ENCODE measurements around the gene ASTL. TPM values are rescaled to one million over a fixed set of nuclear protein-coding genes. Genes with fewer than 3 reads are reported as not detected.

The ASTL gene
- total RNA-seq, 1 experiment from 2014 or later = 0.18 TPM

GRCh38 chr2:96153291-96153713 lies 15.0 kb upstream of the ASTL start:
- no peaks in the 10 kb centered on the region for H3K36me3 ChIP-seq (ENCODE audit: control insufficient read depth, insufficient read depth, low read length)
- H3K27ac ChIP-seq (ENCODE audit: low read length) = no peak overlapping the region
- peaks cover 1% of the 10 kb centered on the region for H3K4me1 ChIP-seq (ENCODE audit: control insufficient read depth, insufficient read depth, low read length)
- ChIA-PET POLR2A (no interaction called here), CTCF (no interaction called here)
- DNase-seq (ENCODE audit: low read depth, low spot score) (no peak), ATAC-seq (no peak)
- TF ChIP-seq CTCF (IDR thresholded peaks at IDR 0.05) = no peak
- TF ChIP-seq REST (IDR thresholded peaks at IDR 0.05; ENCODE audit: insufficient read depth in 1 of 2, low read depth in 2 of 2, low read length in 1 of 2) = no peak
- TF ChIP-seq POLR2AphosphoS5 (IDR thresholded peaks at IDR 0.05; ENCODE audit: low read depth, low read length) = no peak
- TF ChIP-seq SIN3A (IDR thresholded peaks at IDR 0.05; ENCODE audit: borderline replicate concordance, insufficient read depth, low read depth, low read length) = no peak
- no peak for TF ChIP-seq TCF7L2 (IDR thresholded peaks at IDR 0.05; ENCODE audit: low read depth, low read length)
- in situ Hi-C loops (cut with HindIII; ENCODE audit: low pct_unique_long_range_greater_than_20kb, low sequenced_read_pairs) = loop anchor here (25.0 kb wide), 1 partner anchor 109 kb away; the partner anchor contains the start of genes CIAO1 and TMEM127
- BruUV-seq (replicated peaks) = no TSS peak
- no peaks in the 10 kb centered on the region for H3K9me3 ChIP-seq (ENCODE audit: control insufficient read depth, insufficient read depth, low read depth, low read length)
- no peaks in the 10 kb centered on the region for H3K27me3 ChIP-seq (ENCODE audit: control insufficient read depth, insufficient read depth, low read length)
- intact Hi-C loops (cut with micrococcal nuclease; ENCODE audit: unreplicated experiment) = no loop called here
- no peak overlapping the region for H3K4me3 ChIP-seq (ENCODE audit: low read depth in 2 of 2, low read length in 2 of 2)

- no TSS peak for BruUV-seq (replicated peaks)
- in situ Hi-C loops (cut with HindIII; ENCODE audit: low pct_unique_long_range_greater_than_20kb, low sequenced_read_pairs) (loop anchor here (25.0 kb wide), 1 partner anchor 110 kb away; the partner anchor contains the start of genes CIAO1 and TMEM127), intact Hi-C loops (cut with micrococcal nuclease; ENCODE audit: unreplicated experiment) (no loop called here)
- DNase-seq (ENCODE audit: low read depth, low spot score) (no peak), ATAC-seq (no peak)
- ChIA-PET CTCF (no interaction called here), POLR2A (no interaction called here)
- Histone ChIP-seq H3K4me1 (ENCODE audit: control insufficient read depth, insufficient read depth, low read length) (peaks cover 9% of the 10 kb centered on the region), H3K27me3 (ENCODE audit: control insufficient read depth, insufficient read depth, low read length) (no peaks in the 10 kb centered on the region), H3K36me3 (ENCODE audit: control insufficient read depth, insufficient read depth, low read length) (no peaks in the 10 kb centered on the region), H3K9me3 (ENCODE audit: control insufficient read depth, insufficient read depth, low read depth, low read length) (no peaks in the 10 kb centered on the region), H3K4me3 (ENCODE audit: low read depth in 2 of 2, low read length in 2 of 2) (no peak overlapping the region), H3K27ac (ENCODE audit: low read length) (no peak overlapping the region)
- TF ChIP-seq TCF7L2 (IDR thresholded peaks at IDR 0.05; ENCODE audit: low read depth, low read length) (no peak), CTCF (IDR thresholded peaks at IDR 0.05) (no peak), SIN3A (IDR thresholded peaks at IDR 0.05; ENCODE audit: borderline replicate concordance, insufficient read depth, low read depth, low read length) (no peak), REST (IDR thresholded peaks at IDR 0.05; ENCODE audit: insufficient read depth in 1 of 2, low read depth in 2 of 2, low read length in 1 of 2) (no peak), POLR2AphosphoS5 (IDR thresholded peaks at IDR 0.05; ENCODE audit: low read depth, low read length) (no peak)
Measured at GRCh38 chr2:96152304-96153161, 14.2 kb upstream of the ASTL start.

Measured in Panc1 (cell line).